Astrocyte of the cerebellum (primary cell): ENCODE measurements around the gene CDC42SE2.
"Not testable (repeated sequence)": the region's sequence is repeated elsewhere in the genome, so short reads cannot be mapped to it uniquely, and the experiment has no call there.

ENCODE experiments used
- DNase-seq: peaks from one replicate; pipeline ENCODE4 v3.0.0-alpha.2; 2011; ENCODE audit warnings: low read depth
- H3K4me3 ChIP-seq: 2 replicates; pipeline ENCODE4 v1.5.1; 2011; ENCODE audit warnings: mild to moderate bottlenecking, low read depth, low read length, moderate library complexity
- in situ Hi-C: cut with HindIII; loops from 2 replicates; pipeline ENCODE4 v1.10.0; 2017; ENCODE audit warnings: low sequenced_read_pairs
- TF ChIP-seq, protein P1 (sequence below): IDR thresholded peaks from 2 replicates; pipeline ENCODE4 v1.5.1; 2012; ENCODE audit warnings: low read length, low read depth, moderate library complexity, mild to moderate bottlenecking; ENCODE audit errors: missing control alignments

CDC42SE2 gene

DNA sequence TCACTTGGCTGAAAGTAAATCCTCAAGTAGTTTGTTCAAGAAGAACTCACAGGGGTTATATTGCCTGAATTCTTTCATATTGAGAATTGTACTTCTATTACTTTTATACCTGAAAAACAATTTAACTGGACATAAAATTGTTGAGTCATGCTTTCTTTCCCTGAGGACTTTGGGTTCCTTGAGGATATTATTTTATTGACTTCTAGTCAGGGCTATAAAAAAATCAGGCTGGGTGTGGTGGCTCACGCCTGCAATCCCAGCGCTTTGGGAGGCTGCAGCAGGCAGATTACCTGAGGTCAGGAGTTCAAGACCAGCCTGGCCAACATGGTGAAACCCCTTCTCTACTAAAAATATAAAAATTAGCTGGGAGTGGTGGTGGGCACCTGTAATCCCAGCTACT, 17.9 kb upstream of the CDC42SE2 start:
- H3K4me3 ChIP-seq = no peak overlapping the region
- TF ChIP-seq, protein P1, sequence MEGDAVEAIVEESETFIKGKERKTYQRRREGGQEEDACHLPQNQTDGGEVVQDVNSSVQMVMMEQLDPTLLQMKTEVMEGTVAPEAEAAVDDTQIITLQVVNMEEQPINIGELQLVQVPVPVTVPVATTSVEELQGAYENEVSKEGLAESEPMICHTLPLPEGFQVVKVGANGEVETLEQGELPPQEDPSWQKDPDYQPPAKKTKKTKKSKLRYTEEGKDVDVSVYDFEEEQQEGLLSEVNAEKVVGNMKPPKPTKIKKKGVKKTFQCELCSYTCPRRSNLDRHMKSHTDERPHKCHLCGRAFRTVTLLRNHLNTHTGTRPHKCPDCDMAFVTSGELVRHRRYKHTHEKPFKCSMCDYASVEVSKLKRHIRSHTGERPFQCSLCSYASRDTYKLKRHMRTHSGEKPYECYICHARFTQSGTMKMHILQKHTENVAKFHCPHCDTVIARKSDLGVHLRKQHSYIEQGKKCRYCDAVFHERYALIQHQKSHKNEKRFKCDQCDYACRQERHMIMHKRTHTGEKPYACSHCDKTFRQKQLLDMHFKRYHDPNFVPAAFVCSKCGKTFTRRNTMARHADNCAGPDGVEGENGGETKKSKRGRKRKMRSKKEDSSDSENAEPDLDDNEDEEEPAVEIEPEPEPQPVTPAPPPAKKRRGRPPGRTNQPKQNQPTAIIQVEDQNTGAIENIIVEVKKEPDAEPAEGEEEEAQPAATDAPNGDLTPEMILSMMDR = no peak
- in situ Hi-C loops = no loop called here
- DNase-seq = no peak

DNA sequence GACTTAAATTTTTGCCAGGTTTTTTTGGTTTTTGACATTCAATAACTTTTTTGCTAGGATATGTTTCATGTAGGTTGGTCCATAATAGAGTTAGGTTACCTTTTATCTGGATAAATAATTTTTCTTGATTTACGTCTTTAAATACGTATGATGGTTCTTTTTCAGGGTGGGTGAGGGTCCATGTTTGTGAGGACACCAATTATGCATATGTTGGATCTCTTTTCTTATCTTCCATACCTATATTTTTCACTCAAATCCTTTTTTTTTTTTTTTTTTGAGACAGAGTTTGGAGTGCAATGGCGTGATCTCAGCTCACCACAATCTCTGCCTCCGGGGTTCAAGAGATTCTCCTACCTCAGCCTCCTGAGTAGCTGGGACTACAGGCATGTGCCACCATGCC, 17.3 kb upstream of the CDC42SE2 start:
- TF ChIP-seq, protein P1 = no peak
- in situ Hi-C loops = no loop called here
- H3K4me3 ChIP-seq = no peak overlapping the region
- DNase-seq = no peak

DNA sequence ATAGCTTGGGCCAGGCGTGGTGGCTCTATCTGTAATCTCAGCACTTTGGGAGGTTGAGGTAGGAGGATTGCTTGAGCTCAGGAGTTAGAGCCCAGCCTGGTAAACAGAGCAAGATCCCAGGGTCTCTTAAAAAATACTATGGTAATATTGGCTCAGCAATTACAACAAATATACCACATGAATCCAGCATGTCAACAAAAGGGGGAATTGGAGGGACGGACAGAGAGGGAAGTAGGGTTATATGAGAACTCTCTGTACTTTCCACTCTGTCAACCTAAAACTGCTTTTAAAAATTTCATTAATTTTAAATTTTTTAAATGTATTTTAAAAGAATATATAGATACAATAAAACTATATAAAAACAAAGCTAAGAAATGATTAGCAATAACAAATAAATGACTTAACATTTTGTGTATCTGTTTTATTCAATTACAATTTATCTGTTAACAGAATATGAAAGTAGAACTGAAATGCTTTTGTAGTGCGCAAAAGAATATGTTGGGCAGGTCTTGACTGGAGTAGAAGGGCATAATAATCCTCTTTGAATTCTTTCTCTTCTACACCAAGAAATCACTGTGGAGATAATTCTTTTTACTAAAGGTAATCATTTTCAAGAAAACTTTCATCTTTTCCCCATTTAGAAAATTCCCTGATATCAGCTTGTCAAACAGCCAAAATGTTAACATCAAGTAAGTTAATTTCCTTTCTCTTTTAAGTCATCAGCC, 12.9 kb upstream of the CDC42SE2 start:
- no peak overlapping the region for H3K4me3 ChIP-seq
- in situ Hi-C loops = loop anchor here (5.0 to 25.0 kb wide), 2 partner anchors 44 to 161 kb away; no protein-coding TSS in a partner anchor
- TF ChIP-seq, protein P1 = no peak

DNA sequence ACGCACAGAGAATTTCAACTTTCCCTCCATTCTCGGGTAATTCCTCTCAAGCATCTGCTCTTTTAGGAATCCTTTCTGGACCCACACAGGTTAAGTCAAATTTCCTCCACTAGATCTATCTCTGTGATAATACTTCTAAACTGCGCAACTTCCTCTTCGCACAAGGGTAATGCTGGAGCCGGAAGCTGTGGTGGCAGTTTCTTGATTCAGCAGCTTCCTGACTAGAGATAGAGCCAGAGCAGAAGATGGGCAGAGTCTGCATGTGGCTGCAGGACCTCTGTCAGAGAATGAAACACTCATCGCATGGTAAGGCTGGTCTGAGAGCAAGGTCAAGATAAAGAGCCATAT, 11.1 kb upstream of the CDC42SE2 start:
- DNase-seq = no peak
- TF ChIP-seq, protein P1 = no peak

More for the DNA sequence above, 12.9 kb upstream of the CDC42SE2 start:
- no peak for DNase-seq

GRCh38 chr5:131254025-131254424, 9.8 kb upstream of the CDC42SE2 start:
- not testable (repeated sequence) for H3K4me3 ChIP-seq, DNase-seq
- in situ Hi-C loops = loop anchor here (5.0 to 25.0 kb wide), 2 partner anchors 47 to 158 kb away; no protein-coding TSS in a partner anchor

More for the DNA sequence above, 11.1 kb upstream of the CDC42SE2 start:
- in situ Hi-C loops = loop anchor here (5.0 to 25.0 kb wide), 2 partner anchors 45 to 160 kb away; no protein-coding TSS in a partner anchor
- no peak overlapping the region for H3K4me3 ChIP-seq

- DNase-seq = no peak
- TF ChIP-seq, protein P1 = no peak
- no peak overlapping the region for H3K4me3 ChIP-seq
- in situ Hi-C loops = loop anchor here (5.0 to 25.0 kb wide), 2 partner anchors 47 to 158 kb away; no protein-coding TSS in a partner anchor
These were observed 9.1 kb upstream of the CDC42SE2 start for GRCh38 chr5:131254741-131255140.

DNA sequence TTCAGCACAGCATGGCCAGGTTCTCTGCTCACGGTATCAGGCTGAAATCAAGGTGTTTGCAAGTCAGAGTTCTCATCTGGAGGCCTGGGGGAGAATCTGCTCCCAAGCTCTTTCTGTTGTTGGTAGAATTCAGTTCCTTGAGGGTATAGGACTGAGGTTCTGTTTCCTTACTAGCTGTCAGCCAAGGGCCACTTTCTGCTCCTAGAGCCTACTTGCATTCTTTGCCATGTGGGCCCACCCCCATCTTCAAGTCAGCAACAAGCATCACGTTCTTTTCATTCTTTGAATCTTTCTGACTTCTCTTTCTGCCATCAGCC, 7.4 kb upstream of the CDC42SE2 start:
- in situ Hi-C loops = loop anchor here (25.0 kb wide), 1 partner anchor 156 kb away; no protein-coding TSS in a partner anchor
- H3K4me3 ChIP-seq = no peak overlapping the region
- DNase-seq = no peak
- TF ChIP-seq, protein P1 = no peak
